ENCODE results near the gene PDZRN4.

DNA sequence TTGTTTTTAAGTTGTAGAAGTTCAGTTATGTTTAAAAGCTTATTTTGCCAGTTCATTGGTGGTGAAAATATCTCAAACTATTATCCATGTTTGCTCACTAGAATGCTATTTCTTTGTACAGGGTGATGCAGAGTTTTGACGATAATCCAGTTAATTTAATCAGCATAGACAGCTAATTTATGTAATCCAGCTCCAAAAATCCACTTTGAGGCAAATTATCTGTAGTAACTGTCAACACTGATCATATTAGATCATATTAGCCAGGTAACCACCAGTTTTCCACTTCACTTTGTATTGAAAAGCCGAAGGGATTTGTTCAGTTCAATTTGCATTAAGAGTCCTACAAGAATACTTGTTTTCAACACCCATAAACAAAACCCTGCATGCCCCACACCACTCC is 378.6 kb downstream of the PDZRN4 start:
- TF ChIP-seq, protein P1, sequence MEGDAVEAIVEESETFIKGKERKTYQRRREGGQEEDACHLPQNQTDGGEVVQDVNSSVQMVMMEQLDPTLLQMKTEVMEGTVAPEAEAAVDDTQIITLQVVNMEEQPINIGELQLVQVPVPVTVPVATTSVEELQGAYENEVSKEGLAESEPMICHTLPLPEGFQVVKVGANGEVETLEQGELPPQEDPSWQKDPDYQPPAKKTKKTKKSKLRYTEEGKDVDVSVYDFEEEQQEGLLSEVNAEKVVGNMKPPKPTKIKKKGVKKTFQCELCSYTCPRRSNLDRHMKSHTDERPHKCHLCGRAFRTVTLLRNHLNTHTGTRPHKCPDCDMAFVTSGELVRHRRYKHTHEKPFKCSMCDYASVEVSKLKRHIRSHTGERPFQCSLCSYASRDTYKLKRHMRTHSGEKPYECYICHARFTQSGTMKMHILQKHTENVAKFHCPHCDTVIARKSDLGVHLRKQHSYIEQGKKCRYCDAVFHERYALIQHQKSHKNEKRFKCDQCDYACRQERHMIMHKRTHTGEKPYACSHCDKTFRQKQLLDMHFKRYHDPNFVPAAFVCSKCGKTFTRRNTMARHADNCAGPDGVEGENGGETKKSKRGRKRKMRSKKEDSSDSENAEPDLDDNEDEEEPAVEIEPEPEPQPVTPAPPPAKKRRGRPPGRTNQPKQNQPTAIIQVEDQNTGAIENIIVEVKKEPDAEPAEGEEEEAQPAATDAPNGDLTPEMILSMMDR (IDR thresholded peaks at IDR 0.05), result no peak
- no peak for TF ChIP-seq POLR2A (IDR thresholded peaks at IDR 0.05)
- no peak for TF ChIP-seq EP300 (IDR thresholded peaks at IDR 0.05; ENCODE audit: low read depth)
